ENCODE measurements around the gene RNF32. TPM values are rescaled to one million over a fixed set of nuclear protein-coding genes. Genes with fewer than 3 reads are reported as not detected.
"Not testable (repeated sequence)": the region's sequence is repeated elsewhere in the genome, so short reads cannot be mapped to it uniquely, and the experiment has no call there.

Gene RNF32
- total RNA-seq, 4 donors from 2014 or later = 0.85 TPM; not detected in 3

GRCh38 chr7:156701787-156702186 is 61.2 kb downstream of the RNF32 start:
- H3K27ac ChIP-seq; in situ Hi-C loops (cut with MboI; ENCODE audit: low sequenced_read_pairs in 4 of 4); intact Hi-C loops (cut with DNase I; ENCODE audit: low total_unique reads); DNase-seq; ATAC-seq; H3K4me3 ChIP-seq; H3K9me3 ChIP-seq; H3K27me3 ChIP-seq; H3K36me3 ChIP-seq: not testable (repeated sequence)
- peaks cover 14 to 17% of the 10 kb centered on the region in 2 donors for H3K4me1 ChIP-seq

- peaks cover 0 to 2% of the 10 kb centered on the region in 2 donors for H3K36me3 ChIP-seq
- peaks cover 14 to 17% of the 10 kb centered on the region in 2 donors for H3K4me1 ChIP-seq
- DNase-seq = no peak
- no peak overlapping the region for H3K4me3 ChIP-seq
- no peak overlapping the region for H3K27ac ChIP-seq
- in situ Hi-C loops (cut with MboI; ENCODE audit: low sequenced_read_pairs in 4 of 4) = no loop called here
- H3K27me3 ChIP-seq = no peaks in the 10 kb centered on the region
- no peak for TF ChIP-seq POLR2A (IDR thresholded peaks at IDR 0.05)
- no peak for TF ChIP-seq CTCF (IDR thresholded peaks at IDR 0.05 in 4 of 5, conservative IDR thresholded peaks at IDR 0.05 in 1 of 5)
- no peaks in the 10 kb centered on the region for H3K9me3 ChIP-seq
- intact Hi-C loops (cut with DNase I; ENCODE audit: low total_unique reads) = no loop called here
- ATAC-seq = no peak
Observed at GRCh38 chr7:156702399-156702798, 61.8 kb downstream of the RNF32 start.

GRCh38 chr7:156703209-156703608 is 62.6 kb downstream of the RNF32 start:
- intact Hi-C loops (cut with DNase I; ENCODE audit: low total_unique reads) (no loop called here), in situ Hi-C loops (cut with MboI; ENCODE audit: low sequenced_read_pairs in 4 of 4) (no loop called here)
- ATAC-seq = peak in 1 of 2 donors; percentile 51
- H3K4me3 ChIP-seq = no peak overlapping the region
- H3K27me3 ChIP-seq = no peaks in the 10 kb centered on the region
- no peak overlapping the region for H3K27ac ChIP-seq
- H3K36me3 ChIP-seq = no peaks in the 10 kb centered on the region
- peaks cover 14 to 17% of the 10 kb centered on the region in 2 donors for H3K4me1 ChIP-seq
- TF ChIP-seq CTCF (IDR thresholded peaks at IDR 0.05 in 4 of 5, conservative IDR thresholded peaks at IDR 0.05 in 1 of 5) (no peak), POLR2A (IDR thresholded peaks at IDR 0.05) (no peak)
- peak in 1 of 2 donors; percentile 17 for DNase-seq
- no peaks in the 10 kb centered on the region for H3K9me3 ChIP-seq

- H3K27me3 ChIP-seq = no peaks in the 10 kb centered on the region
- DNase-seq = no peak
- H3K9me3 ChIP-seq = no peaks in the 10 kb centered on the region
- ATAC-seq = no peak
- peaks cover 14 to 17% of the 10 kb centered on the region in 2 donors for H3K4me1 ChIP-seq
- H3K27ac ChIP-seq = no peak overlapping the region
- in situ Hi-C loops (cut with MboI; ENCODE audit: low sequenced_read_pairs in 4 of 4) = no loop called here
- TF ChIP-seq CTCF (IDR thresholded peaks at IDR 0.05 in 4 of 5, conservative IDR thresholded peaks at IDR 0.05 in 1 of 5) (no peak), POLR2A (IDR thresholded peaks at IDR 0.05) (no peak)
- intact Hi-C loops (cut with DNase I; ENCODE audit: low total_unique reads) = no loop called here
- no peak overlapping the region for H3K4me3 ChIP-seq
- no peaks in the 10 kb centered on the region for H3K36me3 ChIP-seq
Observed at GRCh38 chr7:156703773-156704482, 63.4 kb downstream of the RNF32 start.

GRCh38 chr7:156722043-156722826 is 81.7 kb downstream of the RNF32 start:
- Histone ChIP-seq H3K9me3 (no peaks in the 10 kb centered on the region), H3K4me1 (no peaks in the 10 kb centered on the region), H3K27me3 (no peaks in the 10 kb centered on the region), H3K36me3 (peaks cover 0 to 10% of the 10 kb centered on the region in 2 donors), H3K27ac (no peak overlapping the region), H3K4me3 (no peak overlapping the region)
- intact Hi-C loops (cut with DNase I; ENCODE audit: low total_unique reads) = no loop called here
- no peak for TF ChIP-seq POLR2A (IDR thresholded peaks at IDR 0.05)
- no peak for TF ChIP-seq CTCF (IDR thresholded peaks at IDR 0.05 in 4 of 5, conservative IDR thresholded peaks at IDR 0.05 in 1 of 5)
- in situ Hi-C loops (cut with MboI; ENCODE audit: low sequenced_read_pairs in 4 of 4) = no loop called here
- no peak for ATAC-seq
- DNase-seq = no peak
